Measurements from ENCODE around the gene SEC14L3.

Gene SEC14L3

DNA sequence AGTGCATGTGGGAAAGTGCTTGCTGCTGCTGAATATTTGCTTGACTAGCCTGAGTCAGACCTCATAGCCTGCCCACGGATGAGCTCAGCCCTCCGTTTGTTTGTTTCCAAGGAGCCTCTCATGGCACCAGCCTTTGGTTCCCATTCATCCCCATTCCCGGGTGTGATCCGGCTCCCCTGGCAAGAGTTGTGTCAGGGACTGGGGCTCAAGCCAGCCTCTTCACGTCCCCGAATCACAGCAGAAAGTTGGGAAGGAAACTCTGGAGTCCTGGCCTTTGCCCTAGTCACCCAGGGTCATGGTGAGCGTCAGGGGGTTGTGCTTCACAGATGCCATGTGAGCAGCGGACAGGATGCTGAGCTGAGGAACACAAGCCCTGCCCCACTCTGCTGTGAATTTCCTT lies 13.8 kb downstream of the SEC14L3 start:
- Histone ChIP-seq H3K27ac (ENCODE audit: low read length) (no peak overlapping the region), H3K9me3 (replicated peaks; ENCODE audit: insufficient read depth, low read length) (no peaks in the 10 kb centered on the region), H3K79me2 (ENCODE audit: low read length) (no peaks in the 10 kb centered on the region), H3K27me3 (replicated peaks; ENCODE audit: insufficient read depth, low read length) (peaks cover 58% of the 10 kb centered on the region), H3K4me1 (ENCODE audit: low read length) (no peaks in the 10 kb centered on the region), H3K36me3 (replicated peaks; ENCODE audit: insufficient read depth, low read length) (no peaks in the 10 kb centered on the region), H3K4me3 (ENCODE audit: low read length) (no peak overlapping the region), H3K9me2 (replicated peaks; ENCODE audit: insufficient read depth, low read length) (no peaks in the 10 kb centered on the region), H3F3A (ENCODE audit: insufficient read depth, low read length) (no peaks in the 10 kb centered on the region), H4K20me1 (ENCODE audit: insufficient read depth, low read length) (no peaks in the 10 kb centered on the region), H3K9ac (ENCODE audit: low read length) (no peak overlapping the region), H2AFZ (ENCODE audit: low read length) (no peak overlapping the region), H3K4me2 (ENCODE audit: low read depth, low read length) (no peak overlapping the region)
- no peak for DNase-seq
- TF ChIP-seq, protein P1, sequence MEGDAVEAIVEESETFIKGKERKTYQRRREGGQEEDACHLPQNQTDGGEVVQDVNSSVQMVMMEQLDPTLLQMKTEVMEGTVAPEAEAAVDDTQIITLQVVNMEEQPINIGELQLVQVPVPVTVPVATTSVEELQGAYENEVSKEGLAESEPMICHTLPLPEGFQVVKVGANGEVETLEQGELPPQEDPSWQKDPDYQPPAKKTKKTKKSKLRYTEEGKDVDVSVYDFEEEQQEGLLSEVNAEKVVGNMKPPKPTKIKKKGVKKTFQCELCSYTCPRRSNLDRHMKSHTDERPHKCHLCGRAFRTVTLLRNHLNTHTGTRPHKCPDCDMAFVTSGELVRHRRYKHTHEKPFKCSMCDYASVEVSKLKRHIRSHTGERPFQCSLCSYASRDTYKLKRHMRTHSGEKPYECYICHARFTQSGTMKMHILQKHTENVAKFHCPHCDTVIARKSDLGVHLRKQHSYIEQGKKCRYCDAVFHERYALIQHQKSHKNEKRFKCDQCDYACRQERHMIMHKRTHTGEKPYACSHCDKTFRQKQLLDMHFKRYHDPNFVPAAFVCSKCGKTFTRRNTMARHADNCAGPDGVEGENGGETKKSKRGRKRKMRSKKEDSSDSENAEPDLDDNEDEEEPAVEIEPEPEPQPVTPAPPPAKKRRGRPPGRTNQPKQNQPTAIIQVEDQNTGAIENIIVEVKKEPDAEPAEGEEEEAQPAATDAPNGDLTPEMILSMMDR (IDR thresholded peaks at IDR 0.05; ENCODE audit: low read length), result no peak
- no peak for TF ChIP-seq EZH2phosphoT487 (IDR thresholded peaks at IDR 0.05; ENCODE audit: low read length)
- TF ChIP-seq EZH2 (optimal IDR thresholded peaks at IDR 0.05; ENCODE audit: low read depth, low read length), result no peak

DNA sequence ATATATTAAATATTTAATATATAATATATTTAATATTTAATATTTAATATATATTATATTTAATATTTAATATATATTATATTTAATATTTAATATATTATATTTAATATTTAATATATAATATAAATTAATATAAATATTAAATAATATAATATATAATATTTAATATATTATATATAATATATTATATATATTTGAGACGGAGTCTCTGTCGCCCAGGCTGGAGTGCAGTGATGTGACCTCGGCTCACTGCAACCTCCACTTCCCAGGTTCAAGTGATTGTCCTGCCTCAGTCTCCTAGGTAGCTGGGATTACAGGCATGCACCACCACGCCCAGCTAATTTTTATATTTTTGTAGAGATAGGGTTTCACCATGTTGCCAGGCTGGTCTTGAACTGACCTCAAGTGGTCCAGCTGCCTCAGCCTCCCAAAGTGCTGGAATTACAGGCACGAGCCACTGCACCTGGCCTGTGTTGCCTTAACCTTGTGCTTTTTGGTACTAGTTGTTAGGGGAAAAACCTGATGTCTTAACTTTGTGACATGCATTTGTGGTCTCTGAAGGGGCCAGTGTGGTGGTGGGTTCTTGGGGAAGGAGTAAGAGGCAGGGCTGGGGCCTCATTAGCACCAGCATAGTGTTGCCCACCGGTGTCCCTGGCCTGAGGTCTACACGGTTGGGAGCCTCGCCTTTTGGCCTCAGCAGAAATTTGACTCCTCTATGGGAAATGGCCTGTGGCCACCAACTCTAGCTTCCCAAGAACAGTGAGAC lies 16.6 kb downstream of the SEC14L3 start:
- Histone ChIP-seq H4K20me1 (ENCODE audit: insufficient read depth, low read length) (no peaks in the 10 kb centered on the region), H3K9ac (ENCODE audit: low read length) (no peak overlapping the region), H3K4me1 (ENCODE audit: low read length) (no peaks in the 10 kb centered on the region), H3K27ac (ENCODE audit: low read length) (no peak overlapping the region), H3K36me3 (replicated peaks; ENCODE audit: insufficient read depth, low read length) (no peaks in the 10 kb centered on the region), H3K9me2 (replicated peaks; ENCODE audit: insufficient read depth, low read length) (no peaks in the 10 kb centered on the region), H3F3A (ENCODE audit: insufficient read depth, low read length) (no peaks in the 10 kb centered on the region), H3K27me3 (replicated peaks; ENCODE audit: insufficient read depth, low read length) (peaks cover 64% of the 10 kb centered on the region), H3K4me2 (ENCODE audit: low read depth, low read length) (no peak overlapping the region), H3K79me2 (ENCODE audit: low read length) (no peaks in the 10 kb centered on the region), H3K9me3 (replicated peaks; ENCODE audit: insufficient read depth, low read length) (no peaks in the 10 kb centered on the region), H3K4me3 (ENCODE audit: low read length) (no peak overlapping the region), H2AFZ (ENCODE audit: low read length) (no peak overlapping the region)
- TF ChIP-seq, protein P1 (IDR thresholded peaks at IDR 0.05; ENCODE audit: low read length), result no peak
- TF ChIP-seq EZH2phosphoT487 (IDR thresholded peaks at IDR 0.05; ENCODE audit: low read length) (no peak), EZH2 (optimal IDR thresholded peaks at IDR 0.05; ENCODE audit: low read depth, low read length) (no peak)
- DNase-seq, result no peak

DNA sequence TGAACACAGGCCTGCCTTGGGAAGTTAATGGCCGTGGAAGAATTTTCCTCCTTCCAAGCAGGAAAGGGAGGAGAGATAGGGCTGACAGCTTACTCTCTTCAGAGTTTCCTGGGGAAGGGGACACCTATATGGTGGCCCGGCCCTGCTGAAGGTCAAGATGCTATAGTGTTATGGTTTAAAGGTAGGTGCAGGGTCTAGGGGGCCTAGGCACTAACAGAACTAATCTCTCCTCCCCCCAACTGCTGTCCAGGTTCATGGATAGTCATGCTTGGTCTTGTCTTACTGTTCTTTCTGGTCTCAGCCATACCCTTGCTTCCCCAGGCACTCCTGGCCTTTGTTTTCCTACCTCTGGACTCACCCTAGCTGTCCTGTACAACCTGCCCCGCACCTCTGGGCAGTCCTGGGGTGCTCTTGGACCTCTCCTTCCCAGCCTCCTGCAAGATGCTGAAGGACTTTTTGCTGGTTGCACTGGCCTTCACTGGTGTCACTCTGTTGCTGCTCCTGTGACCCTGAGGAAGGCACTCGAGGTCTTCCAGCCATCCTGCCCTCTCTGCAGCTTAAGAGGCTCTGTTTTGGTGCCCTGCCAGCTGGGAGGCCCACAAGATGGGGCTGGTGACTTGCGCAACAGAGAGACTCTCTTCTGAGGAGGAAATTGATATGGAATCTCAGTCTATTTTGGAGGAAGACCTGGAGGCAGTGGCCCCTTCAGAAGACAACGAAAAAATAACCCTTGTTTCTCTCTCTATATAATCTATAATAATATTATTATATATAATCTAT lies 17.9 kb downstream of the SEC14L3 start:
- TF ChIP-seq EZH2 (optimal IDR thresholded peaks at IDR 0.05; ENCODE audit: low read depth, low read length), result no peak
- TF ChIP-seq, protein P1 (IDR thresholded peaks at IDR 0.05; ENCODE audit: low read length), result no peak
- no peak for TF ChIP-seq EZH2phosphoT487 (IDR thresholded peaks at IDR 0.05; ENCODE audit: low read length)
- DNase-seq, result no peak
- H3K9me3 ChIP-seq (replicated peaks; ENCODE audit: insufficient read depth, low read length), result no peaks in the 10 kb centered on the region
- peaks cover 75% of the 10 kb centered on the region for H3K27me3 ChIP-seq (replicated peaks; ENCODE audit: insufficient read depth, low read length)
- H4K20me1 ChIP-seq (ENCODE audit: insufficient read depth, low read length), result no peaks in the 10 kb centered on the region
- H3K9me2 ChIP-seq (replicated peaks; ENCODE audit: insufficient read depth, low read length), result no peaks in the 10 kb centered on the region
- no peak overlapping the region for H3K27ac ChIP-seq (ENCODE audit: low read length)
- no peaks in the 10 kb centered on the region for H3F3A ChIP-seq (ENCODE audit: insufficient read depth, low read length)
- no peak overlapping the region for H3K4me2 ChIP-seq (ENCODE audit: low read depth, low read length)
- no peaks in the 10 kb centered on the region for H3K4me1 ChIP-seq (ENCODE audit: low read length)
- H3K79me2 ChIP-seq (ENCODE audit: low read length), result no peaks in the 10 kb centered on the region
- no peak overlapping the region for H3K4me3 ChIP-seq (ENCODE audit: low read length)
- H3K36me3 ChIP-seq (replicated peaks; ENCODE audit: insufficient read depth, low read length), result no peaks in the 10 kb centered on the region
- H3K9ac ChIP-seq (ENCODE audit: low read length), result no peak overlapping the region
- H2AFZ ChIP-seq (ENCODE audit: low read length), result no peak overlapping the region

Measured in MM.1S (cell line).